ENCODE results near the gene DCN.

- TF ChIP-seq POLR2A (IDR thresholded peaks at IDR 0.05; ENCODE audit: low read length): no peak
- no peak for TF ChIP-seq GATA1 (IDR thresholded peaks at IDR 0.05; ENCODE audit: low read depth, low read length)
These were observed 9.5 kb downstream of the DCN start for GRCh38 chr12:91173124-91173523.
